CD4-positive, alpha-beta T cell treated with Interleukin-6 at 100 ng/mL for 8 hours (primary cell): ENCODE measurements around the gene ATP13A3.
"Not testable (repeated sequence)": the region's sequence is repeated elsewhere in the genome, so short reads cannot be mapped to it uniquely, and the experiment has no call there.

Experiments used
- DNase-seq: peaks from one replicate; pipeline ENCODE4 v3.0.0-alpha.2; 2020; ENCODE audit warnings: mixed read lengths, low spot score

Gene ATP13A3

DNA sequence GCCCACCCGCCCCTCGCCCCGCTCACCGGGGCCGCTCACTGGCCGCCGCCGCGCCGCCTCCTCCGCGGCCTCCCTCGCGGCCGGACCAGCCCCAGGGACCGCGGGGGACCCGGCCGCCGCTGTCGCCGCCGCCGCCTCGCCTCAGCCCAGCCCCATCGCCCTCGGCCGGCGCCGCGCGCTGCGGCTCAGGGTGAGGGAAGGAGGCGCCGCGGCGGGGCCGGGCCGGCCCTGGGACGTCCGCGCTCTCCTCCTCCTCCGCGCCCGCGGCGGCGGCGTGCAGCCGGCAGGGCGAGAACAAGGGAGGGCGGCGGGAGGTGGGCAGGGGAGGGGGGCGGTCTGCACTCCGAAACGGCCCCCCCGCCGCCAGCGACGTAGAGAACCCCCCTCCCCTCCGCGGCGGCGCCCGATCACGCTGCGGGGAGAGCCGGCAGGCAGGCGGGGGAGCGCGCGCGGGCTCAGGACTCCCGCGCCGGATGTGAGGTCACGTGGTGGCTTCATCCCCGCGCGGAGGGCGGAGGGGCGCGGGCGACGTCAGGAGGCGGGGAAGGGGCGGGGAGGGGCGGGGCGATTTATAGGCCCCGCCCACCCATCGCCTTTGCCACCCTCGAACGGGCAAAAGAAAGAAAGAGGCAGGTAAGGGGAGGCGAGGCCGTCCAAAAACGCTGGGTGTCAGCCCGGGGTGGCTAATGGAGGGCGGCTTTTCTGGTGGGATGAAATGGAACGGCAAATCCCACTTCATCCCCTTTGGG lies at the start of gene ATP13A3:
Gene ATP13A3 (minus strand): TSS at position 463 of the 749 bp plus-strand sequence. CDS start 24,812 bp downstream, outside the sequence.
- peak; percentile 91 for DNase-seq

DNA sequence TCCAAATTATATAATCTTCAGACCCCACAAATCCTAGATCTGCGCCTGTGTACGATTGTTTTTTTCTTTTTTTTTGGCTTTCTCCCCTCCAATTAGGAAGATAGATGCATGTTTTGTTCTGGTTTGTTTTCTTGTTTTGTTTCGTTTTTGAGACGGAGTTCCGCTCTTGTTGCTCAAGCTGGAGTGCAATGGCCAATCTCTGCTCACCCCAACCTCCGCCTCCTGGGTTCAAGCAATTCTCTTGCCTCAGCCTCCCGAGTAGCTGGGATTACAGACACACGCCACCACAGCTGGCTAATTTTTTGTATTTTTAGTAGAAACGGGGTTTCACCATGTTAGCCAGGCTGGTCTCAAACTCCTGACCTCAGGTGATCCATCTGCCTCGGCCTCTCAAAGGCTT lies 48.4 kb upstream of the ATP13A3 start:
- not testable (repeated sequence) for DNase-seq

DNA sequence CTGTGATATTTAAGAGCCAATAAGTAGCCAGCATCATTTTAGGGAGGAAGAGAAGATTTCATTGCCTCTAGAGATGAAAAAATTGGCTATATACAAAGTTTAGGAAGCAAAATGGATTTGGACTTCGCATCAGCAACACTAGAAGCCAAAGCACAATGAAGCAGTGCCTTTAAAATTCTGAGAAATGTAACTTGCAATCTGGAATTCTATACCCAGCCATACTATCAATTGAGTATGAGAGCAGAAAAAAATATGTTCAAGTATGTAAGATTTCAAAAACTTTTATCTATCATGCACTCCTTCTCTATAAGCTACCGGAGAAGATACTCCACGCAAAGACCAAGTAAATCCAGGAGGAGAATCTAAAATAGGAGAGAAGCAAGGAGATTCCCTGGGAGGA lies 47.4 kb upstream of the ATP13A3 start:
- no peak for DNase-seq

DNA sequence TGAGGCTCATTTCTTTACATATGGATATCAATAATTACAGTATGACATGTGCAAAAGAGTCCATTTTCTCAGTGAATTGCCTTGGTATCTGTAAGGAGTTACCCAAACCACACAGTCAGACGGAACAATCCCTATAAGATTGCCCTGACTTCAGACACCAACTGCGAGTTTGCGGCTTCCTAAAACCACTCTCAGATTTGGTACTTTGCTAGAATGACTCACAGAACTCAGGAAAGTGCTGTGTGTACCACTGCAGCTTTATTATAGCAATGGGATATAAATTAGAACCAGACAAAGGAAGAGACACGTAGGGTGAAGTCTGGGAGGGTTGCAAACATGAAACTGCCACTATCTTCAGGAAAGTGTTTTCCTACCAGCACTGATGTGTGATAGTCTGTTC lies 45.8 kb upstream of the ATP13A3 start:
- no peak for DNase-seq

DNA sequence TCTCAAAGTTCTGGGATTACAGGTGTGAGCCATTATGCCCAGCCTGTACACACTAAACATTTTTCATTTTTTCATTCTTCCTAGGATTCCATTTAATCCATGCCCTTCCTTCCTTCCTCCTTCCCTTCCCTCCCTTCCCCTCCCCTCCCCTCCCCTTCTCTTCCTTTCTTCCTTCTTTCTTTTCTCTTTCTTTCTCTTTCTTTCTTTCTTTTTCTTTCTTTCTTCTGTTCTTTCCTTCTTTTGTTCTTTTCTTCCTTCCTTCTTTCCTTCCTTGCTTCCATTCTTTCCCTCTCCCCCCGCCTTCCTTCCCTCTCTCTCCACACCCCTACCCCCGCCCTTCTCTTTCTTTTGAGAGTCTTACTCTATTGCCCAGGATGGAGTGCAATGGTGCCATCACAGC lies 40.9 kb upstream of the ATP13A3 start:
- DNase-seq: no peak

DNA sequence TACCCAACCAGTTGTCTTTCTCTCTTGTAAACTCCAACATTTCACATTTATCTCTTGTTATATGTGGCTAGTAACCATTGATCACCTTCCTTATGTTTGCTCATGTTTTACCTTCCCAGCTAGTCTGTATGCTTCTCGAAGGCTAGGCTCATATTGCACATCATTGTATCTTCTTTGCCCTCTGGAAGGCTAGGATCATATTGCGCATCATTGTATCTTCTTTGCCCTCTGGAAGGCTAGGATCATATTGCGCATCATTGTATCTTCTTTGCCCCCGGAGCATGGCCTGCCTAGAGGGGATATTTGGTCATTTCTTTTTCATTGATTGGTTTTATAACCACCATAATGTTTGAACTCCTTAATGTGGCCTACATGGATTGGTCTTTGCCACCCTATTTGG lies 39.4 kb upstream of the ATP13A3 start:
- DNase-seq: no peak

DNA sequence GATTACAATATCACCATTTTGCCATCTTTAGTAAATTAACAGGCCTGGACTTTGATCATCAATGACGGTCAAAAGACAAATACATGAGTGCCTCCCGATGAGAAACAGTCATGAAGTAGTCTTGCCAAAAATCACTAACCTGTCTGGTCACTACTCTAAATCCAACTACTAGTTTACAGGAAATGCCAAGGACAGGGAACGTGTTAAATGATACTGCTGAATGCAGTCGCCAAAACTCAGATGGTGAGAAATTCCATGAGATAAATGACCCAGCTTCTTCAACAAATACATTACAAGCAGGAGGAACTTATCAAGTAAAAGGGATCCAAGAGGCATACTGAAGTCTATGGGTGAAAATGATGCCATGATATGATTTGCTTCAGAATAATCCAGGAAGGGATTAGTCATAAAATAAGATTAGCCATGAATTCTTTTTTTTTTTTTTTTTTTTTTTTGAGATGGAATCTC lies 35.8 kb upstream of the ATP13A3 start:
- no peak for DNase-seq

DNA sequence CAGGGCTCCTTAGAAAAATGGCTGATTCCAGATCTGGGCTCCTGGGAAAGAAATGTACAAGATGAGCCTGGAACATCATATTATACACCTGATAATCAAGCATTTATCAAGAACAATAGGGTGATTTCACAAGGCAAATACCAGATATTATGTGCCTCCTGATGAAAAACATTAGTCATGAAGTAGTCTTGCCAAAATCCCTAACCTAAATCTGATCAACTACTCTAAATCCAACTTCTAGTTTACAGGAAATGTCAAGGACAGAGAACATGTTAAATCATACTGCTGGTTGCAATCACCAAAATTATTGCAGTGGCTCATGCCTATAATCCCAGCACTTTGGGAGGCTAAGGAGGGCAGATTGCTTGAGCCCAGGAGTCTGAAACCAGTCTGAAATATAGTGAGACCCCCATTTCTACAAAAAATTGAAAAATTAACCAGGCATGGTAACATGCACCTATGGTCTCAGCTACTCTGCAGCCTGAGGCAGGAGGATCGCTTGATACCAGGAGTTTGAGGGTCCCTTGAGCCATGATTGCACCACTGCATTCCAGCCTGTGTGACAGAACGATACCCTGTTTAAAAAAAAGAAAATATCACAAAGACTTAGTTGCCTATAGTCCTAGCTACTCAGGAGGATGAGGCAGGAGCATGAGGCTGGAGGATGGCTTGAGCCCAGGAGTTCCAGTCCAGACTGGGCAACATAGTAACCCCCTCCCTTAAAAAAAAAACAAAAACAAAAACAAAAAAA lies 34.9 kb upstream of the ATP13A3 start:
- no peak for DNase-seq

DNA sequence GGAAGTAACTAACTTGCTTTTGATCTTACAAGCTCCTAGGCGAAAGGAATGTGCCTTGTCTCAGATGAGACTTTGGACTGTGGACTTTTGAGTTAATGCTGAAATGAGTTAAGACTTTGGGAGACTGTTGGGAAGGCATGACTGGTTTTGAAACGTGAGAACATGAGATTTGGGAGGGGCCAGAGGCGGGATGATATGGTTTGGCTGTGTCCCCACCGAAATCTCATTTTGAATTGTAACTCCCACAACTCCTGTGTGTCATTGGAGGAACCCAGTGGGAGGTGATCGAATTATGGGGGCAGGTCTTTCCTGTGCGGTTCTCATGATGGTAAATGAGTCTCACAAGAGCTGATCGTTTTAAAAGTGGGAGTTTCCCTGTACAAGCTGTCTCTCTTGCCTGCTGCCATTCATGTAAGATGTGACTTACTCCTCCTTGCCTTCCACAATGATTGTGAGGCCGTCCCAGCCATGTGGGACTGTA lies 33.9 kb upstream of the ATP13A3 start:
- DNase-seq: not testable (repeated sequence)

DNA sequence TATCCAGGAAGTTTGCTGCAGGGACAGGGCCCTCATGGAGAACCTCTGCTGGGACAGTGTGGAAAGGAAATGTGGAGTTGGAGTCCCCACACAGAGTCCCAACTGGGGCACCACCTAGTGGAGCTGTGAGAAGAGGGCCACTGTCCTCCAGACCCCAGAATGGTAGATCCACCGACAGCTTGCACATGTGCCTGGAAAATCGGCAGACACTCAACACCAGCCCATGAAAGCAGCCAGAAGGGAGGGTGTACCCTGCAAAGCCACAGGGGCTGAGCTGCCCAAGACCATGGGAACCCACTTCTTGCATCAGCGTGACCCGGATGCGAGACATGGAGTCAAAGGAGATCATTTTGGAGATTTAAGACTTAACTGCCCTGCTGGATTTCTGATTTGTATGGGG lies 33.4 kb upstream of the ATP13A3 start:
- not testable (repeated sequence) for DNase-seq

DNA sequence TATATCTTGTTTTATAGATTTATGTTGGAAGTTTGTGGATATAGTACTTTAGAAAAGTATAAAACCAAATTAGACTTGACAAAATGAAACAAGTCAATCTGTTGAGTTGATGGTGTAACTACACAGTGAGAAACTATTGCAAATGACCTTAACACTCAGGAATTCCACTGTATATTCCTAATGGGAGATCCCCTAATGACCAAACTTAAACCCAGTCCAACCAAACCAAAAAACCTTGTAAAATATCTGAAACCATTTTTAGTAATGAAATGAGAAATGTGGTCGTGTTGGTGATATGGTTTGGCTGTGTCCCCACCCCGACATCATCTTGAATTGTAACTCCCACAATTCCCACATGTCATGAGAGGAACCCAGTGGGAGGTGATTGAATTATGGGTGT lies 31.9 kb upstream of the ATP13A3 start:
- no peak for DNase-seq

DNA sequence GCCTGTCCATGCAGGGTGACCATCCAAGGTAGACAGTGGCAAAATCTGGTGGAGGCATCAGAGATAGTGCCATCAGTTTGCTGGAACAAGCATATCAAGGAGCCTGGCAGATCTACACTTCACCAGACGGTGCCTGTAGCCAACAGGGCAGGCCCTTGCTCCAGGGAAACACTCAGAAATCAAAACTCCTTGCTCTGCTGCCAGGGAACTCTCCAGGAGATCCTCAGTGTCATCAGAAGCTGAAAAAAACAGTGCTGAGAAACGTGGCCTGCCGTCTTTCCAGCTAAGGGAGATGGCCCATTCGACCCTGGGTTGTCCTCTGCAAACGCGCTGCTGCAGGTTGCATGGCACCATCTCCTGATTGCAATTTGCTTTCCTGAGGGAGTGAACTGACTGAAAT lies 30.5 kb upstream of the ATP13A3 start:
- DNase-seq: no peak

DNA sequence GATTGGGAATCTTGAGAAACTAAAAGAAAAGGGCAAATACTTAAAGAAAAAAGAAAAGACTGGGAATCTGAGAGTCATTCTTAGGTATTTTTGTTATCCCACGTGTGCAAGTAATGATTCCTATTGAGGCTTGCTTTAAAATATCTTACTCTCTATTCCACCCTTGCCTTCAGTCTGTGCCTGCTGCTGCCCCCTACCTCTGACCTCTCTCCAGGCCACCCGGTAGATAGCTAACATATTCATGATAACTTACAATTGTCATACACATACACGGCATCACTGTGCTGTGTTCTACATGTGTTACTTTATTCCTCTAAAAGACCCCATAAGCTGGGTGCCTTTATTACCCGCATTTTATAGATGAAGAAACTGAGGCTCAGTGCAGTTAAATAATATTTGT lies 27.8 kb upstream of the ATP13A3 start:
- DNase-seq: no peak

DNA sequence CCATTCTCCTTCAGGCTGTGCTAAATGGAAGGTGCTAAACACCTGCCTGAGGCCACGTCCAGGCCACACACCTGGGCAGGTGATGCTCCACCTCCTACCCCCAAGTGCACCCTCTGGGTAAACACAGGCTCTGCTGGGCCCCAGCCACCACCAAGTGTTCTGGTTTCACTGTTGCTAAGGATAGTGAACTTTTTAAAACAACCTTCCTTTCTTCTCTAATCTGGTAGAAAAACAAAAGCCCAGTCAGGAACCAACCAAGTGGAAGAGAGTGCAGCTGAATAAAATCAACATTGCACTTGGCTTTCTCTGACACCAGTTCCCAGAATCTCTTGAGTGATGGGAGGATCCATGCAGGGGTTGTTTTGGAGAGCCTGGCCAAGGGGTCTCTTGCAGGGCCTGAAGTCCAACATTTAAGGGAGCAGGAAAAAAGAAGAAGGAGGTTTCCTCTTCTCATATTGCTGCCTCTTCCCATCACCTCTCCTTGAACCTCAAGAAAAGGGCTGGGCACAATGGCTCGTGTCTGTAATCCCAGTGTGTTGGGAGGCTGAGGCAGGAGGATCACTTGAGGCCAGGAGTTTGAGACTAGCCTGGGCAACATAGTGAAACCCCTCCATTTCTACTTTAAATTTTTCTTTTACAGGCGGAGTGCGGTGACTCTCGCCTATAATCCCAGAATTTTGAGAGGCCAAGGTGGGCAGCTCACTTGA lies 26.2 kb upstream of the ATP13A3 start:
- DNase-seq: no peak

DNA sequence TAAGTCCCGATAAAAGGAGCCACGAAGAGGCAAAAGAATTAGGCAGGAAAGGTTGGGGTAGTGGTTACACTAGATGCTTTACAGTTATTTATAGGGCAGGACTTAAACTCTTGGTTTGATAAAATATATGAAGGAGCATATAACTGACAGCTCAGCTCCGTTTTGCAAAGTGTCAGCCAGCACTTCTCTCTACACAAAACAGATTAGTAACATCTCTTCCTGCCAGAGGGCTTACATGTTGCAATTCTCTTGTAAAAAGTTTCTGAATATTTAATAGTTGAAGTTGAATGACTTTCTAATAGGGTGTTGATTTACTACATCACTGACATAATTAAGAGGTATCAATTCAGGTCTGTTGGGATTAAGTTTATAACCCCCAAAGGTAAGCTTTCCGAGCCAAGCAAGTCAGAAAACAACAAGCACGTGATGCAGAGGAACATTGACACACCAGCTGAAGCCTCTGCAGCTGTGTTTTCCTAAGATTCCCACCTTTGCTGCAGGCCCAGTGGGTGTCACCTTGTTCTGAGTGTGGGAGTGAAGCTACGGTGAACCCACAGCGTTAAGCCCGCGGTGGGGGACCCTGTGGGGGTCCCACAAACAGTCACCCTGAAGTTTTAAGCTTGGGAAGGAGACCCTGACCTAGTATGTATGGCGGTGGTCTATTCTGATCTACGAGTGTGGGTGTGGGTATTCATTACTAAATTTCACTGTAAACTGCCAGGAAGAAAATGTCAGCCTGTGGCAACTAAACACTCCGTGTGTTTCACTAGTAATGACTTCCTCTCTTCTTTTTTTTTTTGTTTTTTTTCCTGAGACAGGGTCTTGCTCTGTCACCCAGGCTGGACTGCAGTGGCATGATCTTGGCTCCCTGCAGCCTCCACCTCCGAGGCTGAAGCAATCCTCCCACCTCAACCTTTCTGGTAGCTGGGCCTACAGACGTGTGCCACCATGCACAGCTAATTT lies 22.0 kb upstream of the ATP13A3 start:
- DNase-seq: no peak

DNA sequence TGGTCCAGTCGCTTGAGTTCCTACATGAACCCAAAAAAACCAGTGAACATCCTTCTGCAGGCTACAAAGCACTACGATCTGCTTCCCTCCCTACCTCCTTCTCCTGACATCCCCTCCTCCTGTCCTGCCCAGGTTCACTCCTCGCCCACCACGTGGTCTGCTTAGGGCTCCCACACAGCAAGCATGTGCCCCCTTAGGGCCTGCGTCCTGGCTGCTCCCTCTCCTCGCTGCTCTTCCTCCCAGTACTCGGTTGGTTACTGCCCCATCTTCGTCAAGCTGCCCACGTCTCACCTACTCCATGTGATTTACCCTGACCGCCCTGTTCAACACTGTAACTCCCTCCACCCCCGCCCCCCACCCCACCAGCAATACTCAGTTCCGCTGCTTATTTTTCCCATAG lies 20.8 kb upstream of the ATP13A3 start:
- DNase-seq: no peak

DNA sequence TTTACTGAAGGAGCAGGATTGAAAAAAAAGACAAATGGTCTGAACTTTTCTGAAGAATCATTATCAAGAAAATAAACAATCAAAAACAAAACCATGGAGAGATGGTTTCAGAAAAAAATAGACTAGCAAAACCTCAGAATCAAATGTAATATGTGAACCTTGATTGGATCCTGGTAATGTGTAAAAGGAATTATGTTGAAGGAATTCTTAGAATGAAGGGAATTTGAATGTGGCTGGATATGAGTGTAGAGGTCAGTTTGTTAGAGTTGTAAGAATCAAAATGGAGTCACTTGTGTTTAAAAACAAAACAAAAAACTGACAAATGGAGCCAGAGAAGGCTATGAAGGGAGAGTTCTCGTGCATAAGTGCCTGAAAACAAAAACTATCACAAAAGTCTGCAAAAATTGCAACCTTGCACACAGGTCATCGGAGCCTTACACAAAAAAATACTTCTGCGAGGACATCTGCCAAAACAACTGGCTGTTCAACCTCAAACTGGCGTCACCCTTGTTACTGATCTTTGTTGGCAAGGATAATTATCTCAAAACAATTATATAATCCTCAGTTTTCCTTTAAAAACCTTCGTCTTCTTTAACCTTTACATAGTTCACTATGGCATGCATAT lies 19.1 kb upstream of the ATP13A3 start:
- no peak for DNase-seq

DNA sequence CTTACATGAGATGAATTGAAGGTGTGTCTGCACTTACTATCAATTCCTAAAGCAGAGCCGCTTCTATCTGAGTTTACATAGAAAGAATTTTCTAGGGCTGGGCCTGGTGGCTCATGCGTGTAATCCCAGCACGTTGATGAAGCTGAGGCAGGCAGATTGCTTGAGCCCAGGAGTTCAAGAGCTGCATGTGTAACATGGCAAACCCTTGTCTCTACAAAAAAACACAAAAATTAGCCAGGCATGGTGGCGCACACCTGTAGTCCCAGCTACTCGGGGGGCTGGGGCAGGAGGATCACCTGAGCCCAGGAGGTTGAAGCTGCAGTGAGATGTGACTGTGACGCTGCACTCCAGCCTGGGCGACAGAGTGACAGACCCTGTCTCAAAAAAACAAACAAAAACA lies 18.1 kb upstream of the ATP13A3 start:
- no peak for DNase-seq

DNA sequence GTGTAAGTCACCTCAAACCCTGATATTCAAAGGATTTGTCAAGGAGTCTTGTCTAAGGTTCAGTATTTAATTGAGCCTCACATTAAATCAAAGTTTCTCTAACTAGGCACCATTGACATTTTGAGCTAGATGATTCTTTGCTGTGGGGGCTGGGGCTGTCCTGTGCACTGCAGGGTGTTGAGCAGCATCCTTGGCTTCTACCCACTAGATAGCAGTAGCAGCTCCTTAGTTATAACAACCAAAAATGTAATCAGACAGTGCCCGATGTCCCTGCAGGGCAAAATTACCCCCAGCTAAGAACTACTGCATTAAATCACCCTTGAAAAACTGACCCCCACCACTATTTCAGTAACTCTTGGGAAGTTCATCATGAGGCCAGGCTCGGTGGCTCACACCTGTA lies 17.3 kb upstream of the ATP13A3 start:
- DNase-seq: no peak

DNA sequence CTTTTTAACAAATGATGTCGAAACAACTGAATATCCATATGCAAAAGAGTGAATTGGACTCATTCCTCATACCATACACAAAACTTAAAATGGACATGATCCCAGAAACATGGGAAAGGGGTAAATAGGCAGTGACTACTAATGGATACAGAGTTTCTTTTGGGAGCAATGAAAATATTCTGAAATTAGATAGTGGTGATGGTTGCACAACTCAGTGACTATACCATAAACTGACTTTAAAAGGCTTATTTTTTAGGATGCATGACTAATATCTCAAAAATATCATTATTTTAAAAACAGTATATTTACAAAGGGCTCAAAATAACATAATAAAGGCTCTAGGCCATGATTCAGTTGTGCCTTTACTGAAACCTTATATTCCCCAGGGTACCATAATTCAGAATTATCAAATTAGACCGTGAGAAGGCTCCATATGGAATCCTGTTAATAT lies 16.3 kb upstream of the ATP13A3 start:
- DNase-seq: no peak

DNA sequence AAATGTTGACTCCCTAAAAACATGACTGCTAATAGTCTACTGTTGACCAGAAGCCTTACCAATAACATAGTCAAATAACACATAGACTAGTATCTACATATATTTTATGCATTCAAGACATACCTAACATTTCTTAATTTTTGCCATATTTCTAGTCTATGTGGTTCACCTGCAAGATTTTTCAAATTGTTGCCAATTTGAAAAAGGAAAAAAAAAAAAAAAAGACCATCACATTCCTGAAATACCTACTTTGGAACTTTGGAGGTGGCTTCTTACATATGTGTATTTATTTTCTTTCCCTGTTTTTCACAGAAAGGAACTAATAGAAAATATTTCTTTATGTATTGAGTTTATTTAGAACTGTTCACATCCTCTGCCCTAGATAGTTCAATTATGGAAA lies 13.4 kb upstream of the ATP13A3 start:
- no peak for DNase-seq
